SH-SY5Y (cell line): ENCODE measurements around the gene TEAD1.

ENCODE experiments used
- GATA2 ChIP-seq: IDR thresholded peaks from 2 replicates; pipeline ENCODE4 v1.6.1; 2011; ENCODE audit warnings: mild to moderate bottlenecking, low read depth, low read length
- GATA3 ChIP-seq: IDR thresholded peaks from 2 replicates; pipeline ENCODE4 v1.6.1; 2011; ENCODE audit warnings: low read depth, mild to moderate bottlenecking, low read length, moderate library complexity

DNA sequence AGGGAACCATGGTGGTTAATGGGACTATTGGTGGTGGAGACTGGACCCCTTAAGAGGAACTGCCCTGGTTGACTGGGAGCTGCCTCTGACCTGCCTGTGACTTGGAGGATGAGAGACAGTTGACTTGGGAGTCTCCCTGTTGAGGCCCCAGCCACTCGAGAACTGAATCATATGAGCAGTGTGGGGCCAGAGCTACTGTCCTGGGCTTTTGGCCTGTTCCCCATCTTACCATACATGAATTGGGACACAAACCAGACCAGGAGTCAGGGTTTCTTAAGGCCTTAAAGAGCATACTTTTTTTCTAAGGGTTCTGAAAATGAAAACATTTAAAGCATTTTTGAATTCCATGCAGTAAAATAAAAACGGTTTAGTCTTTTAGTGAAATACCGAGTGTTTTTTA lies 92.8 kb downstream of the TEAD1 start:
- TF ChIP-seq GATA2 (no peak), GATA3 (no peak)
